SU-DHL-6 (cell line): ENCODE results near the gene TMEM198.

Experiments
- H2AFZ ChIP-seq: fragments of 200-600 bp; sonication (generic); 2 replicates; pipeline ENCODE4 v1.6.1; 2014; ENCODE audit warnings: low read depth, mild to moderate bottlenecking, moderate library complexity, mixed read lengths, antibody characterized with exemption, low read length; ENCODE audit not compliant: severe bottlenecking
- H3F3A ChIP-seq: fragments of 200-600 bp; shearing (Covaris generic); 2 replicates; pipeline ENCODE4 v1.6.0; 2016; ENCODE audit warnings: antibody characterized with exemption, mild to moderate bottlenecking; ENCODE audit not compliant: insufficient read depth
- H3K27ac ChIP-seq: fragments of 200-600 bp; sonication (generic); 2 replicates; pipeline ENCODE4 v1.5.1; 2016; ENCODE audit warnings: low read depth, mild to moderate bottlenecking, low read length, moderate library complexity, mixed read lengths
- H3K27me3 ChIP-seq: fragments of 200-600 bp; sonication (generic), shearing (Covaris generic); 2 replicates; pipeline ENCODE4 v1.6.0; 2014; ENCODE audit warnings: mild to moderate bottlenecking, low read length
- H3K36me3 ChIP-seq: fragments of 200-600 bp; sonication (generic); 2 replicates; pipeline ENCODE4 v1.6.1; 2014; ENCODE audit warnings: mild to moderate bottlenecking, low read length, mixed read lengths
- H3K4me2 ChIP-seq: fragments of 300-600, 200-600 bp; shearing (Covaris generic), sonication (generic); 2 replicates; pipeline ENCODE4 v1.6.0; 2014; ENCODE audit warnings: low read length, low read depth, mild to moderate bottlenecking; ENCODE audit not compliant: poor library complexity, severe bottlenecking
- H3K4me3 ChIP-seq: fragments of 200-600 bp; sonication (generic); 2 replicates; pipeline ENCODE4 v1.5.1; 2014; ENCODE audit warnings: antibody characterized with exemption, low read length, mild to moderate bottlenecking, mixed read lengths; ENCODE audit not compliant: insufficient read depth, poor library complexity, severe bottlenecking
- H3K79me2 ChIP-seq: fragments of 200-600 bp; sonication (generic); 2 replicates; pipeline ENCODE4 v1.6.1; 2014; ENCODE audit warnings: mild to moderate bottlenecking, low read length, moderate library complexity; ENCODE audit not compliant: insufficient read depth
- H3K9ac ChIP-seq: fragments of 200-600 bp; sonication (generic); 2 replicates; pipeline ENCODE4 v1.7.0; 2014; ENCODE audit warnings: mild to moderate bottlenecking, low read length
- H3K9me2 ChIP-seq: fragments of 200-600 bp; sonication (generic); replicated peaks from 2 replicates; pipeline ENCODE4 v1.6.1; 2014; ENCODE audit warnings: low read length; ENCODE audit not compliant: insufficient read depth
- H3K9me3 ChIP-seq: fragments of 200-600 bp; sonication (generic); 2 replicates; pipeline ENCODE4 v1.6.1; 2014; ENCODE audit warnings: low read length, mixed read lengths; ENCODE audit not compliant: insufficient read depth
- H4K20me1 ChIP-seq: fragments of 200-600 bp; sonication (generic); 2 replicates; pipeline ENCODE4 v1.6.1; 2014; ENCODE audit warnings: low read depth, mild to moderate bottlenecking, antibody characterized with exemption, low read length, moderate library complexity, mixed read lengths
- CTCF ChIP-seq: fragments of 200-600 bp; sonication (generic); IDR thresholded peaks from one replicate; pipeline ENCODE4 v1.5.1; 2017; ENCODE audit warnings: antibody characterized with exemption, mild to moderate bottlenecking, low read length, moderate library complexity; ENCODE audit not compliant: insufficient read depth, poor library complexity, severe bottlenecking
- EZH2phosphoT487 ChIP-seq: fragments of 200-600 bp; sonication (generic), shearing (Covaris generic); conservative IDR thresholded peaks from 2 replicates; pipeline ENCODE4 v1.6.1; 2018; ENCODE audit warnings: mild to moderate bottlenecking, antibody characterized with exemption, low read length, moderate library complexity, mixed read lengths

Gene TMEM198

DNA sequence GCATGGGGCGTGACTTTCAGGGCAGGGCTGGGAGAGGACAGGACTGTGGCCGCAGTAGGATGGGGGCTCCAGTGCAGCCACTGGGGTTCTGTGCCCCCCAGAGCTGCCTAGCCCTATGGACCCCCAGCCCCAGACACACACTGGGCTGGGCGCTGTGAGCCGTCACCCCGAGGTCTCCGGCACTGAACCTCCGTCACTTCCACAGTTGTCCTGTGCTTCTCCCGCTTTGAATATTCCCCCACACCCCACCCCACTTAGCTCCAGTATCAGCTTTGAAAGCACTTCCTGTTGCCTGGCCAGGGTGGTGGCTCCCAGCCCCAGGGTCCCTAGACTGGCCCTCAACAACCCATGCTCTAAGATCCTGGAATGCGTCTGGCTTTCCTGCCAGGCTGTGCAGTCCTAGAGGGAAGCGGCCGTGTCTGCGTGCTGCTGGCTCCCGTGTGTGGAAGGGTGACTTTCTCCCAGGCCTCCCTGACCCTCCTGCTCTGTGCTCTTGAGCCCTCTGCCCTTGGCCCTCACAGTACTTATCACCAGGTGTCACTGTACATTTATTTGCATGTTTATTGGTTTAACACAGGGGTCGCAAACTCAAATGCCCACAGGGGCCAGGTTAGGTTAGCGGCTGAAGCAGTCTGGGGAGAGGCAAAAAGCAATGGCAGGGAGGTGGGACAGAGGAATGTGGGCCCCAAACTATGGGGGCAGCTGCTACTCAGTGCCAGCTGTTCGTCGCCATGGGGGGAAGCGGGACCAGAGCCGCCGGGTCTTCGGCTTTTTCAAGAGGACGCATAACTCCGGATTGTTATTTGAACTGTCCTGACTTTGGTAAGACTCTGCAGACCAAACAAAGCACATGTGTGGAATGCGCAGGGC is 17.6 kb downstream of the TMEM198 start:
- Histone ChIP-seq H3F3A (no peaks in the 10 kb centered on the region), H3K79me2 (no peaks in the 10 kb centered on the region), H3K9ac (no peak overlapping the region), H3K27me3 (no peaks in the 10 kb centered on the region), H3K36me3 (no peaks in the 10 kb centered on the region), H2AFZ (no peak overlapping the region), H3K27ac (no peak overlapping the region), H4K20me1 (no peaks in the 10 kb centered on the region), H3K4me2 (no peak overlapping the region), H3K9me3 (no peaks in the 10 kb centered on the region), H3K4me3 (no peak overlapping the region), H3K9me2 (no peaks in the 10 kb centered on the region)
- TF ChIP-seq EZH2phosphoT487: no peak
- no peak for TF ChIP-seq CTCF

- no peak overlapping the region for H3K4me3 ChIP-seq
- H3K79me2 ChIP-seq: no peaks in the 10 kb centered on the region
- H3K27ac ChIP-seq: no peak overlapping the region
- no peaks in the 10 kb centered on the region for H3K36me3 ChIP-seq
- H3K4me2 ChIP-seq: no peak overlapping the region
- no peak overlapping the region for H2AFZ ChIP-seq
- H3K9ac ChIP-seq: no peak overlapping the region
- no peaks in the 10 kb centered on the region for H3F3A ChIP-seq
- no peaks in the 10 kb centered on the region for H3K9me3 ChIP-seq
- no peaks in the 10 kb centered on the region for H3K27me3 ChIP-seq
- TF ChIP-seq EZH2phosphoT487 (no peak), CTCF (no peak)
- H4K20me1 ChIP-seq: no peaks in the 10 kb centered on the region
- no peaks in the 10 kb centered on the region for H3K9me2 ChIP-seq
Measured at GRCh38 chr2:219562049-219563020, 18.5 kb downstream of the TMEM198 start.

DNA sequence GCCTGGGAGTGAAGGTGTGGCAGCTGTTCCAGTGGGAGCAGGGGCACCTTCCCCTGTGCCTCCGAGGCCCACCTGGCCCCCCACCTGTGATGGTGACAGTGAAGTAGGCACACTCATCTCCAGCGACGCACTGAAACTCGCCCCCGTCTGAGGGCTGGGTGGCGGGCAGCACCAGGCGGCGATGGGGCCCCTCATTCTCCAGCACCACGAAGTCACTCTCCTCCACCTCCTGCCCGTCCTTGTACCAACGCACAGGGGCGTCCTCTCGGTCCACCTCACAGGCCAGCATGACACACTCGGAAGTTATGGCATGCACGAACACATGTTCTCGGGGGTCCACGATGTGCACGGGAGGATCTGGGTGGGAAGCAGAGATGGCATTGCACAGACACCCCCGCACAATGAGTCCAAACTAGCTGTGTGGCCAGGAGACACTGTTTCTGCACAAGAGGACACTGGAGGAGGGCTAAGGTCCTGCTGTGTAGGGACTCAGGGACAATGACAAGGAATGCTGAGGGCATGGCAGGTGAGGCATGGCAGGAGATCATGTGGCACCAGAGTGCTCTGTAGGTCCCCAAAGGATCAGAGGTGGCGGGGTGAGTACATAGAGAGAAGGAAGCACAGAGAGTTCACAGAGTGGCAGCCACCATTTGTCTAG is 19.6 kb downstream of the TMEM198 start:
- no peak overlapping the region for H3K4me3 ChIP-seq
- no peaks in the 10 kb centered on the region for H3F3A ChIP-seq
- H3K27ac ChIP-seq: no peak overlapping the region
- H2AFZ ChIP-seq: no peak overlapping the region
- H3K79me2 ChIP-seq: no peaks in the 10 kb centered on the region
- TF ChIP-seq EZH2phosphoT487: no peak
- no peak for TF ChIP-seq CTCF
- no peak overlapping the region for H3K9ac ChIP-seq
- no peaks in the 10 kb centered on the region for H3K9me2 ChIP-seq
- H4K20me1 ChIP-seq: no peaks in the 10 kb centered on the region
- H3K4me2 ChIP-seq: no peak overlapping the region
- no peaks in the 10 kb centered on the region for H3K27me3 ChIP-seq
- H3K9me3 ChIP-seq: no peaks in the 10 kb centered on the region
- no peaks in the 10 kb centered on the region for H3K36me3 ChIP-seq
